ENCODE measurements around the gene CSNK2A1. TPM values are rescaled to one million over a fixed set of nuclear protein-coding genes. Genes with fewer than 3 reads are reported as not detected.
A peak's percentile ranks its signal among the peaks of the same experiment; 100 is the strongest.

CSNK2A1 gene
- total and polyA plus RNA-seq, 12 donors: 18.9 to 192 (median 94.1) TPM

DNA sequence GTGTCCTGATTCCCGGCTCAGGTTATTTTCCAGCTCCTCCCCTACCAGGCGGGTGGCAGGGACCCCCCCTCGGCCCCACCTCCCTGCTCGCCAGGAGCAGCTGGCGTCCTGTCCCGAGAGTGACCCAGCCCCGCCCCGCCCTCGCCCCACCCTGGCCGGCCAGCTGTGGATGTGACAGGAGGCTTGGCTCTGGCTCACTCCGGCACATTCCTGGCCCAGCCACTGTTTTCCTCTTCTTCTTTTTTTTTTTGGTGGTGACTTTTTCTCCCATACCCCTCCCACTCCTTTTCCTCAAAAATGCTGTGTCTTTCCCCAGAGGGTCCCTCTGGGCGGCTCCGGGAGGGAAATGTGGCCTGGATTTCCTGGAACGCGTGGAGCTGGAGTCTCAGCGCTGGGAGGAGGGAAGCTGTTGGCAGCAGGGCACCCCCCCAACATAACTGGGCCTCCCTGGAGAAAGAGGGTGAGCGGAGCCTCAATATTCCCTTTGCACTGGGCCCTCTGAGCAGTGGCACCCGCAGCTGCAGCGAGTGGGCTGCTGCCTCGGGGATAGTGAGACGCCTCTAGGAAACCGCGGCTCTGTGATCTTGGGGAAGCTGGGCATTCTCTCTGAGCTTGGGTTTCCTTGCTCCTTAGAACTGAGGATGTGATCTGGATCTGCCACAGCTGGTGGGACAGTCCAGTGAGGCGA, 28.3 kb upstream of the CSNK2A1 start:
- Histone ChIP-seq H3K27ac (peak overlapping the region in 1 of 5 donors; percentile 55), H3K36me3 (replicated peaks in 1 of 2) (no peaks in the 10 kb centered on the region), H3K9me3 (replicated peaks in 1 of 3) (no peaks in the 10 kb centered on the region), H3K4me1 (replicated peaks in 1 of 2) (no peaks in the 10 kb centered on the region), H3K27me3 (peaks cover 31% of the 10 kb centered on the region), H3K4me3 (no peak overlapping the region)
- intact Hi-C loops (cut with DNase I): no loop called here
- TF ChIP-seq CTCF (IDR thresholded peaks at IDR 0.05) (no peak), POLR2A (IDR thresholded peaks at IDR 0.05) (no peak)
- 17 to 25% (median 20%) methylated on average over 14 to 24 of the region's 24 CpGs for WGBS, 4 donors
- peak; percentile 46 to 76 (median 60) for DNase-seq

GRCh38 chr20:568673-569415, 25.3 kb upstream of the CSNK2A1 start:
- WGBS, 4 donors: 63 to 72% (median 68%) methylated on average over 12 to 14 of the region's 14 CpGs
- TF ChIP-seq CTCF (IDR thresholded peaks at IDR 0.05): no peak
- no peak for TF ChIP-seq POLR2A (IDR thresholded peaks at IDR 0.05)
- Histone ChIP-seq H3K27ac (no peak overlapping the region), H3K9me3 (replicated peaks in 1 of 3) (no peaks in the 10 kb centered on the region), H3K27me3 (peaks cover 14% of the 10 kb centered on the region), H3K4me3 (no peak overlapping the region), H3K36me3 (replicated peaks in 1 of 2) (no peaks in the 10 kb centered on the region), H3K4me1 (replicated peaks in 1 of 2) (no peaks in the 10 kb centered on the region)
- intact Hi-C loops (cut with DNase I): loop anchor here in 1 of 2 donors (5.0 kb wide), 1 partner anchor 163 kb away; no protein-coding TSS in a partner anchor
- no peak for DNase-seq

- Histone ChIP-seq H3K4me1 (replicated peaks in 1 of 2) (no peaks in the 10 kb centered on the region), H3K4me3 (no peak overlapping the region), H3K9me3 (replicated peaks in 1 of 3) (no peaks in the 10 kb centered on the region), H3K36me3 (replicated peaks in 1 of 2) (no peaks in the 10 kb centered on the region), H3K27me3 (peaks cover 13% of the 10 kb centered on the region), H3K27ac (no peak overlapping the region)
- 33 to 45% (median 36%) methylated on average over 17 to 20 of the region's 20 CpGs for WGBS, 4 donors
- TF ChIP-seq CTCF (IDR thresholded peaks at IDR 0.05): no peak
- TF ChIP-seq POLR2A (IDR thresholded peaks at IDR 0.05): no peak
- peak in 1 of 7 donors; percentile 15 for DNase-seq
- intact Hi-C loops (cut with DNase I): loop anchor here in 1 of 2 donors (5.0 kb wide), 1 partner anchor 164 kb away; no protein-coding TSS in a partner anchor
Measured at GRCh38 chr20:568097-568652, 24.6 kb upstream of the CSNK2A1 start.

DNA sequence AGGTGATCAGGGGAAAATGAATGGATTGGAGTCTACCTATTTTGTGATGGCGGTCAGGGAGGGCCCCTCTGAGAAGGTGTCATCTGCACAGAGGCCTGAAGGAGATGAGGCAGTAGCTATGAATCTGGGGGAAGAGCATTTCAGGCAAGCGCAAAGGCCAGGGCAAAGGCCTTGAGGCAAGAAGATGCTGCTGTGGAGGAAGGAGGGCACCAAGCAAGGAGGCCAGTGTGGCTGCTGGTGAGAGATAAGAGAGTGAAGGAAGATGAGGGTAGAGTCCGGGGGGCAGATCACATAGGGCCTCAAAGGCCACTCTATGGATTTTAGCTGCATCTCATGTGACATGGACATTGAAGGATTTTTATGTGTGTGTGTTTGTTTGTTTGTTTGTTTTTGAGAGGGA, 20.6 kb upstream of the CSNK2A1 start:
- Histone ChIP-seq H3K27ac (no peak overlapping the region), H3K9me3 (replicated peaks in 1 of 3) (no peaks in the 10 kb centered on the region), H3K4me3 (no peak overlapping the region), H3K36me3 (replicated peaks in 1 of 2) (no peaks in the 10 kb centered on the region), H3K4me1 (replicated peaks in 1 of 2) (no peaks in the 10 kb centered on the region), H3K27me3 (peaks cover 13% of the 10 kb centered on the region)
- intact Hi-C loops (cut with DNase I): loop anchor here (2.0 to 5.0 kb wide), 4 partner anchors 78 to 173 kb away; no protein-coding TSS in a partner anchor
- no peak for DNase-seq
- TF ChIP-seq POLR2A (IDR thresholded peaks at IDR 0.05) (no peak), CTCF (IDR thresholded peaks at IDR 0.05) (no peak)
- 87 to 94% (median 94%) methylated on average over 3 of the region's 3 CpGs for WGBS, 4 donors

Data from adrenal gland (tissue), 12 donors.